ENCODE results near the gene JAKMIP3. TPM values are rescaled to one million over a fixed set of nuclear protein-coding genes. Genes with fewer than 3 reads are reported as not detected.

JAKMIP3 gene
- total RNA-seq, 6 donors from 2014 or later = 0.13 to 3.1 (median 0.52) TPM; not detected in 2

- WGBS, 2 donors = 85 to 94% methylated on average over 24 to 37 of the region's 42 CpGs
- Histone ChIP-seq H3K27me3 (no peaks in the 10 kb centered on the region), H3K9me3 (no peaks in the 10 kb centered on the region), H3K4me3 (no peak overlapping the region), H3K4me1 (no peaks in the 10 kb centered on the region), H3K36me3 (no peaks in the 10 kb centered on the region), H3K27ac (no peak overlapping the region)
- TF ChIP-seq EP300 (IDR thresholded peaks at IDR 0.05) (no peak), POLR2A (IDR thresholded peaks at IDR 0.05) (no peak), CTCF (IDR thresholded peaks at IDR 0.05) (no peak), POLR2AphosphoS5 (IDR thresholded peaks at IDR 0.05) (no peak)
- ATAC-seq (ENCODE audit: low FRiP score in 2 of 2) (no peak), DNase-seq (peak; percentile 6 to 68)
Measured at GRCh38 chr10:132058793-132059759, 6.7 kb upstream of the JAKMIP3 start.

- Histone ChIP-seq H3K4me3 (no peak overlapping the region), H3K27me3 (no peaks in the 10 kb centered on the region), H3K9me3 (no peaks in the 10 kb centered on the region), H3K36me3 (no peaks in the 10 kb centered on the region), H3K27ac (no peak overlapping the region), H3K4me1 (no peaks in the 10 kb centered on the region)
- ATAC-seq (ENCODE audit: low FRiP score in 2 of 2) = no peak
- TF ChIP-seq CTCF (IDR thresholded peaks at IDR 0.05) (no peak), POLR2A (IDR thresholded peaks at IDR 0.05) (no peak), EP300 (IDR thresholded peaks at IDR 0.05) (no peak), POLR2AphosphoS5 (IDR thresholded peaks at IDR 0.05) (no peak)
- WGBS, 2 donors = 56 to 60% methylated on average over 11 to 12 of the region's 12 CpGs
- peak in 1 of 2 donors; percentile 8 for DNase-seq
Measured at GRCh38 chr10:132059760-132060508, 5.8 kb upstream of the JAKMIP3 start.

GRCh38 chr10:132061030-132061429 is 4.7 kb upstream of the JAKMIP3 start:
- H3K4me1 ChIP-seq = peaks cover 0 to 7% (median 6%) of the 10 kb centered on the region in 4 donors
- no peak overlapping the region for H3K27ac ChIP-seq
- no peaks in the 10 kb centered on the region for H3K27me3 ChIP-seq
- H3K4me3 ChIP-seq = no peak overlapping the region
- no peaks in the 10 kb centered on the region for H3K36me3 ChIP-seq
- ATAC-seq (ENCODE audit: low FRiP score in 2 of 2) (no peak), DNase-seq (peak in 1 of 2 donors; percentile 71)
- H3K9me3 ChIP-seq = no peaks in the 10 kb centered on the region
- 90% methylated on average over 18 of the region's 18 CpGs for WGBS, 2 donors
- no peak for TF ChIP-seq EP300 (IDR thresholded peaks at IDR 0.05)
- TF ChIP-seq CTCF (IDR thresholded peaks at IDR 0.05) = no peak
- TF ChIP-seq POLR2AphosphoS5 (IDR thresholded peaks at IDR 0.05) = no peak
- TF ChIP-seq POLR2A (IDR thresholded peaks at IDR 0.05) = no peak

GRCh38 chr10:132061465-132061864 is 4.3 kb upstream of the JAKMIP3 start:
- DNase-seq = no peak
- 88 to 89% methylated on average over 6 of the region's 6 CpGs for WGBS, 2 donors
- TF ChIP-seq POLR2A (IDR thresholded peaks at IDR 0.05) = no peak
- no peak for TF ChIP-seq POLR2AphosphoS5 (IDR thresholded peaks at IDR 0.05)
- no peak for TF ChIP-seq CTCF (IDR thresholded peaks at IDR 0.05)
- no peak for TF ChIP-seq EP300 (IDR thresholded peaks at IDR 0.05)
- no peaks in the 10 kb centered on the region for H3K36me3 ChIP-seq
- no peak overlapping the region for H3K27ac ChIP-seq
- H3K27me3 ChIP-seq = no peaks in the 10 kb centered on the region
- peaks cover 4 to 12% (median 8%) of the 10 kb centered on the region in 4 donors for H3K4me1 ChIP-seq
- ATAC-seq (ENCODE audit: low FRiP score in 2 of 2) = no peak
- H3K9me3 ChIP-seq = no peaks in the 10 kb centered on the region
- no peak overlapping the region for H3K4me3 ChIP-seq
